Panc1 (cell line): ENCODE results near the gene SLC22A15. TPM values are rescaled to one million over a fixed set of nuclear protein-coding genes. Genes with fewer than 3 reads are reported as not detected.
A peak's percentile ranks its signal among the peaks of the same experiment; 100 is the strongest.

Experiments used
- ATAC-seq: fragments of 200-7000 bp; cut with Tn5 transposase; 2 replicates; pipeline ENCODE4 v1.9.1; 2020; ENCODE audit warnings: mild to moderate bottlenecking, moderate library complexity
- BruUV-seq: library from RNA; stranded (reverse); fragments of 400-500 nt; replicated peaks from 2 replicates; lab custom pipeline; 2021; lab: Mats Ljungman, UMichigan
- CTCF ChIA-PET: fragments of 300-600 bp; sonication (Branson Sonifier 250); formaldehyde crosslinking; loops from one replicate; lab custom pipeline; 2022; ENCODE audit warnings: antibody characterized with exemption; lab: Charles Lee
- POLR2A ChIA-PET: fragments of 300-600 bp; sonication (Branson Sonifier 250); formaldehyde crosslinking; loops from one replicate; lab custom pipeline; 2022; ENCODE audit warnings: antibody characterized with exemption; lab: Charles Lee
- DNase-seq: peaks from one replicate; pipeline ENCODE4 v3.0.0-alpha.2; 2010; ENCODE audit warnings: low read depth, low spot score
- H3K27ac ChIP-seq: 2 replicates; pipeline ENCODE4 v1.5.1; 2011; ENCODE audit warnings: mild to moderate bottlenecking, low read length, inconsistent platforms
- H3K27me3 ChIP-seq: fragments of 200-500 bp; sonication (Bioruptor generic); 2 replicates; pipeline ENCODE4 v1.6.0; 2014; ENCODE audit warnings: low read length, inconsistent platforms; ENCODE audit not compliant: control insufficient read depth, insufficient read depth
- H3K36me3 ChIP-seq: fragments of 200-500 bp; sonication (Bioruptor generic); 2 replicates; pipeline ENCODE4 v1.5.1; 2014; ENCODE audit warnings: inconsistent platforms, mild to moderate bottlenecking, low read length, moderate library complexity; ENCODE audit not compliant: control insufficient read depth, insufficient read depth
- H3K4me1 ChIP-seq: 2 replicates; pipeline ENCODE4 v1.5.1; 2011; ENCODE audit warnings: inconsistent platforms, mild to moderate bottlenecking, low read length, moderate library complexity; ENCODE audit not compliant: control insufficient read depth, insufficient read depth
- H3K4me3 ChIP-seq, 2 experiments: 2 replicates each; pipeline ENCODE4 v1.5.1; 2011 to 2012; ENCODE audit warnings: low read depth in 2 of 2, low read length in 2 of 2, mild to moderate bottlenecking in 2 of 2, inconsistent platforms in 1 of 2, moderate library complexity in 1 of 2
- H3K9me3 ChIP-seq: fragments of 200-500 bp; sonication (Bioruptor generic); 2 replicates; pipeline ENCODE4 v1.5.1; 2014; ENCODE audit warnings: low read depth, mild to moderate bottlenecking, inconsistent platforms, low read length, moderate library complexity; ENCODE audit not compliant: control insufficient read depth, insufficient read depth
- POLR2AphosphoS5 ChIP-seq: IDR thresholded peaks from 2 replicates; pipeline ENCODE4 v1.6.1; 2012; ENCODE audit warnings: mild to moderate bottlenecking, low read depth, low read length, moderate library complexity
- SIN3A ChIP-seq: IDR thresholded peaks from 2 replicates; pipeline ENCODE4 v1.6.1; 2012; ENCODE audit warnings: low read depth, mild to moderate bottlenecking, low read length, moderate library complexity, borderline replicate concordance; ENCODE audit not compliant: insufficient read depth
- TCF7L2 ChIP-seq: IDR thresholded peaks from 2 replicates; pipeline ENCODE4 v1.6.1; 2011; ENCODE audit warnings: mild to moderate bottlenecking, low read depth, low read length, inconsistent platforms
- in situ Hi-C: cut with HindIII; loops from 2 replicates; pipeline ENCODE4 v1.10.0; 2016; ENCODE audit warnings: low sequenced_read_pairs, low pct_unique_long_range_greater_than_20kb
- intact Hi-C: fragments of 100-400 bp; cut with micrococcal nuclease; formaldehyde crosslinking; loops from one replicate; pipeline ENCODE4 v1.10.0; 2022; ENCODE audit not compliant: unreplicated experiment
- total RNA-seq: library from RNA; stranded (reverse); gene quantifications from one replicate; pipeline ENCODE4 v1.2.1, GENCODE V29; 2021; ENCODE audit not compliant: unreplicated experiment
- TF ChIP-seq, protein P1 (sequence below): fragments of 450-650 bp; IDR thresholded peaks from 2 replicates; pipeline ENCODE4 v1.5.1; 2017; ENCODE audit warnings: mild to moderate bottlenecking
- TF ChIP-seq, protein P2 (sequence below), 2 experiments: IDR thresholded peaks; 2 replicates each; pipeline ENCODE4 v1.6.1; 2011 to 2012; ENCODE audit warnings: low read depth in 2 of 2, control low read depth in 1 of 2, low read length in 1 of 2, mild to moderate bottlenecking in 1 of 2, moderate library complexity in 1 of 2; ENCODE audit not compliant: insufficient read depth in 1 of 2

The SLC22A15 gene
- total RNA-seq, 1 experiment from 2014 or later, result 0.21 TPM

DNA sequence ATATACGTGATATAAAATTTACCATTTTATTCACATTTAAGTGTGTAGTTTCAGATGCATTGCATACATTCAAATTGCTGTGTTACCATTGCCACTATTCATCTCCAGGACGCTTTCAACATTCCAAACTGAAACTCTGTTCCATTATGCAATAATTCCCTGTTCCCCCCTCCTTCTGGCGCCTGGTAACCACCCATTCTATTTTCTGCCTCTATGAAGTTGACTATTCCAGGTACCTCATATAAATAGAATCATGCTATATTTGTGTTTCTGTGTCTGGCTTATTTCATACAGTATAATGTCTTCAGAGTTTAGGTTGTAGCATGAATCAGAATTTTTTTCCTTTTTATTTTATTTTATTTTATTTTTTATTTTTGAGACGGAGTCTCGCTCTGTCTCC, 41.7 kb downstream of the SLC22A15 start:
- Histone ChIP-seq H3K4me1 (no peaks in the 10 kb centered on the region), H3K4me3 (no peak overlapping the region), H3K9me3 (no peaks in the 10 kb centered on the region), H3K36me3 (no peaks in the 10 kb centered on the region), H3K27ac (no peak overlapping the region), H3K27me3 (no peaks in the 10 kb centered on the region)
- BruUV-seq, result no TSS peak
- intact Hi-C loops, result no loop called here
- TF ChIP-seq, protein P1, sequence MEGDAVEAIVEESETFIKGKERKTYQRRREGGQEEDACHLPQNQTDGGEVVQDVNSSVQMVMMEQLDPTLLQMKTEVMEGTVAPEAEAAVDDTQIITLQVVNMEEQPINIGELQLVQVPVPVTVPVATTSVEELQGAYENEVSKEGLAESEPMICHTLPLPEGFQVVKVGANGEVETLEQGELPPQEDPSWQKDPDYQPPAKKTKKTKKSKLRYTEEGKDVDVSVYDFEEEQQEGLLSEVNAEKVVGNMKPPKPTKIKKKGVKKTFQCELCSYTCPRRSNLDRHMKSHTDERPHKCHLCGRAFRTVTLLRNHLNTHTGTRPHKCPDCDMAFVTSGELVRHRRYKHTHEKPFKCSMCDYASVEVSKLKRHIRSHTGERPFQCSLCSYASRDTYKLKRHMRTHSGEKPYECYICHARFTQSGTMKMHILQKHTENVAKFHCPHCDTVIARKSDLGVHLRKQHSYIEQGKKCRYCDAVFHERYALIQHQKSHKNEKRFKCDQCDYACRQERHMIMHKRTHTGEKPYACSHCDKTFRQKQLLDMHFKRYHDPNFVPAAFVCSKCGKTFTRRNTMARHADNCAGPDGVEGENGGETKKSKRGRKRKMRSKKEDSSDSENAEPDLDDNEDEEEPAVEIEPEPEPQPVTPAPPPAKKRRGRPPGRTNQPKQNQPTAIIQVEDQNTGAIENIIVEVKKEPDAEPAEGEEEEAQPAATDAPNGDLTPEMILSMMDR, result no peak
- TF ChIP-seq TCF7L2, result no peak
- no peak for TF ChIP-seq SIN3A
- no peak for TF ChIP-seq POLR2AphosphoS5
- TF ChIP-seq, protein P2, sequence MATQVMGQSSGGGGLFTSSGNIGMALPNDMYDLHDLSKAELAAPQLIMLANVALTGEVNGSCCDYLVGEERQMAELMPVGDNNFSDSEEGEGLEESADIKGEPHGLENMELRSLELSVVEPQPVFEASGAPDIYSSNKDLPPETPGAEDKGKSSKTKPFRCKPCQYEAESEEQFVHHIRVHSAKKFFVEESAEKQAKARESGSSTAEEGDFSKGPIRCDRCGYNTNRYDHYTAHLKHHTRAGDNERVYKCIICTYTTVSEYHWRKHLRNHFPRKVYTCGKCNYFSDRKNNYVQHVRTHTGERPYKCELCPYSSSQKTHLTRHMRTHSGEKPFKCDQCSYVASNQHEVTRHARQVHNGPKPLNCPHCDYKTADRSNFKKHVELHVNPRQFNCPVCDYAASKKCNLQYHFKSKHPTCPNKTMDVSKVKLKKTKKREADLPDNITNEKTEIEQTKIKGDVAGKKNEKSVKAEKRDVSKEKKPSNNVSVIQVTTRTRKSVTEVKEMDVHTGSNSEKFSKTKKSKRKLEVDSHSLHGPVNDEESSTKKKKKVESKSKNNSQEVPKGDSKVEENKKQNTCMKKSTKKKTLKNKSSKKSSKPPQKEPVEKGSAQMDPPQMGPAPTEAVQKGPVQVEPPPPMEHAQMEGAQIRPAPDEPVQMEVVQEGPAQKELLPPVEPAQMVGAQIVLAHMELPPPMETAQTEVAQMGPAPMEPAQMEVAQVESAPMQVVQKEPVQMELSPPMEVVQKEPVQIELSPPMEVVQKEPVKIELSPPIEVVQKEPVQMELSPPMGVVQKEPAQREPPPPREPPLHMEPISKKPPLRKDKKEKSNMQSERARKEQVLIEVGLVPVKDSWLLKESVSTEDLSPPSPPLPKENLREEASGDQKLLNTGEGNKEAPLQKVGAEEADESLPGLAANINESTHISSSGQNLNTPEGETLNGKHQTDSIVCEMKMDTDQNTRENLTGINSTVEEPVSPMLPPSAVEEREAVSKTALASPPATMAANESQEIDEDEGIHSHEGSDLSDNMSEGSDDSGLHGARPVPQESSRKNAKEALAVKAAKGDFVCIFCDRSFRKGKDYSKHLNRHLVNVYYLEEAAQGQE (IDR thresholded peaks at IDR 0.05; ENCODE audit: insufficient read depth in 1 of 2, low read depth in 2 of 2, low read length in 1 of 2), result no peak
- DNase-seq (no peak), ATAC-seq (no peak)
- in situ Hi-C loops, result no loop called here
- CTCF ChIA-PET, result no interaction called here
- POLR2A ChIA-PET, result no interaction called here

DNA sequence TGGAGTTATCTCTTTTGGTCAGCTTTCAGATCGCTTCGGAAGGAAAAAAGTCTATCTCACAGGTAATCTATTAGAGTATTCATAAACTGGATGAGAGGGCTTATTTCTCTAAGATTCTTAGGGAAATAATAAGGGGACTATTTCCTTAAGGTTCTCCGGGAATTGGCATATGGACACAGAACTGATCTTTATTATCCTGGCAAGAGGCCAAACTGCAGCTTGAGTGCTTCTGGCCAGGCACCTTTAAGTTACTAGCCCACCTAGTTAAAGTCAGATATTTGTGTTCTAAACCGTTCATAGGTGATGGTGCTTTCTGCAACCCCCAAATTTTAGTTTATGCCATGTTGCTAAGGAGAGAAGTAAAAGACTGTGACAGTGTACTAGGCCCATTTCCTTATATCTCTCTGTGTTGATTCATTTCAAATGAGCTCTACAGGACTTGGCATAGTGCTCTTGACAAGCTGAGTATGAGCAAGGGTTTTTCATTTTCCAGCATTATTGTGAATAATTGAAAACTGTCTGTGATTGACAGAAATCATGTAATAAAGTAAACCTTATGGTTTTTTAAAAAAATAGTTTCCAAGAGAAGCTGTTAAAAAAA, 43.4 kb downstream of the SLC22A15 start:
- Histone ChIP-seq H3K27ac (no peak overlapping the region), H3K4me1 (no peaks in the 10 kb centered on the region), H3K36me3 (no peaks in the 10 kb centered on the region), H3K4me3 (no peak overlapping the region), H3K27me3 (no peaks in the 10 kb centered on the region), H3K9me3 (no peaks in the 10 kb centered on the region)
- POLR2A ChIA-PET, result interaction anchor here (0.6 kb wide), 1 partner anchor 284 kb away, joined by 3 read pairs; no protein-coding TSS in a partner anchor
- TF ChIP-seq TCF7L2, result no peak
- no peak for TF ChIP-seq SIN3A
- ATAC-seq, result no peak
- no peak for DNase-seq
- CTCF ChIA-PET, result interaction anchor here (0.7 kb wide), 1 partner anchor 248 kb away, joined by 6 read pairs; no protein-coding TSS in a partner anchor
- in situ Hi-C loops, result no loop called here
- intact Hi-C loops, result no loop called here
- BruUV-seq, result no TSS peak

DNA sequence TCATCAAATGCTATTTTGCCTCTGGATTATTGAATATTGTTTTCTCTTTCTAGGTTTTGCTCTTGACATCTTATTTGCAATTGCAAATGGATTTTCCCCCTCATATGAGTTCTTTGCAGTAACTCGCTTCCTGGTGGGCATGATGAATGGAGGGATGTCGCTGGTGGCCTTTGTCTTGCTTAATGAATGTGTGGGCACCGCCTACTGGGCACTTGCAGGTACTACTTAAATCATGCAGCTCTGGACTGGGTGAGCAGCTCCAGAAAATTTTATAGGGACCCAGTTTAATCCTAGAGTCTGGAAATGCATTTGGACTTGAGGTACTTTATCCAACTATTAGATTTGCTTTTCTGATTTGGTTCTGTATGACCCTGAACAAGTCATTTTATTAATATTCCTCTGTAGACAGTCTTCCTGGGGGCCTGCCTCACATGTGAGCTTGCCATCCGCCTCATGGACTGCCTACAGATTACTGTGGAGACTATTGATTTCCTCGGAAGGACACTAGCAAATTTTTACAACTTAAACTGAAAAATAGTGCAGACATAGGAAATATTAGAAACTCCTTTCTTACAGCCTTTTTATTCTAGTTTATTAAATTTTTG, 44.5 kb downstream of the SLC22A15 start:
- Histone ChIP-seq H3K4me3 (no peak overlapping the region), H3K27ac (no peak overlapping the region), H3K9me3 (no peaks in the 10 kb centered on the region), H3K27me3 (no peaks in the 10 kb centered on the region), H3K4me1 (no peaks in the 10 kb centered on the region), H3K36me3 (no peaks in the 10 kb centered on the region)
- POLR2A ChIA-PET, result interaction anchor here (0.6 to 0.7 kb wide), 2 partner anchors 187 to 285 kb away, joined by 3 read pairs; no protein-coding TSS in a partner anchor
- ATAC-seq (0 out of 2 replicates have a peak, but pooled peaks have one; percentile 73), DNase-seq (peak; percentile 12)
- in situ Hi-C loops, result no loop called here
- no TSS peak for BruUV-seq
- TF ChIP-seq, protein P1, result peak; percentile 75
- TF ChIP-seq TCF7L2, result no peak
- CTCF ChIA-PET, result interaction anchor here (0.6 to 1.0 kb wide), 4 partner anchors 70 to 314 kb away, joined by 3 to 6 read pairs (median 4); no protein-coding TSS in a partner anchor
- intact Hi-C loops, result no loop called here
